NCI-H1436 (cell line): Measurements from ENCODE around the gene CYGB.
"Not testable (repeated sequence)": the region's sequence is repeated elsewhere in the genome, so short reads cannot be mapped to it uniquely, and the experiment has no call there.

ENCODE experiments used
- DNase-seq: peaks from one replicate; lab custom pipeline; 2025; lab: John Stamatoyannopoulos, UW

The CYGB gene

DNA sequence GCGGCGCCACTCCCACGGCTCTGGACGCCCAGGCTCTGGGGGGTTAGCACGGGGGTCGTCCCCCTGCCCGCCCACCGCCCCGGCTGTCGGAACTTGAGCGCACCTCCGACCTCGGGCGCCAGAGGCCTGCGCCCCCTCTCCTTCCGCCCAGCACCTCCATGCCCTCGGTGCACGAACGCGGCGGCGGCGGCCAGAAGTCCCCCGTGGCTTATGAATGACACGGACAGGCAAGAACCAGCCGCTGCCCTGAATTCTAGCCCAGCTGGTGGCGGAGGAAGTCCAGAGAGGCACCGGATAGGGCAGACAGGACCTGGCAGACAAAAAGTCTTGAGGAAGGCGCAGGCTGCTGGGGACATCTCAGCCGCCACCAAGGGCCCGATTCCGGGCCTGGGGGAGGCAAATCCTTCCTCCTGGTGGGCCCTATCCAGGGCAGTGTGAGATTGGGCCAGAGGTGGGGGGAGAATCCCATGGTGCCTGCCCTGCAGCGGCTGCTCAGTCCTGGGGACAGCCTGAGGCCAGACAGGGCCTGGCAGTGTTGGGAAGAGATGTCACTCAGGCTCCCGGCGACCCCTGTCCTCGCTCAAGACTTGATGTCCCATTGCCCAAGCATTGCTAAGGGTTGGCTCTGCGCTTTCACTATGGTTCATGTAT, 897 bp upstream of the CYGB start:
- no peak for DNase-seq

DNA sequence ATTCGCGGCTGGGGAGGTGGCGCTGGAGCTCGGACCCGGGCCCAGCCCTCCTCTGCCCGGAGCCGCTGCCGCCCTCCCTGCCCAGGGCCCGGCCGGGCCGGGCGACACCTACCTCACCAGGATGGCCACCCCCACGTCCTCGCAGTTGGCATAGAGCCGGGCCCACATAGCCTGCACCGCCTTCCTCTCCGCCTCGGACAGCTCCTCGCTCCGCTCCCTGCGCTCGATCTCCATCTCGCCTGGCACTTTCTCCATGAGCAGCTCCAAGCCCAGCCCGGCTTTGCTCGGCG, 276 bp downstream of the CYGB start:
- no peak for DNase-seq

DNA sequence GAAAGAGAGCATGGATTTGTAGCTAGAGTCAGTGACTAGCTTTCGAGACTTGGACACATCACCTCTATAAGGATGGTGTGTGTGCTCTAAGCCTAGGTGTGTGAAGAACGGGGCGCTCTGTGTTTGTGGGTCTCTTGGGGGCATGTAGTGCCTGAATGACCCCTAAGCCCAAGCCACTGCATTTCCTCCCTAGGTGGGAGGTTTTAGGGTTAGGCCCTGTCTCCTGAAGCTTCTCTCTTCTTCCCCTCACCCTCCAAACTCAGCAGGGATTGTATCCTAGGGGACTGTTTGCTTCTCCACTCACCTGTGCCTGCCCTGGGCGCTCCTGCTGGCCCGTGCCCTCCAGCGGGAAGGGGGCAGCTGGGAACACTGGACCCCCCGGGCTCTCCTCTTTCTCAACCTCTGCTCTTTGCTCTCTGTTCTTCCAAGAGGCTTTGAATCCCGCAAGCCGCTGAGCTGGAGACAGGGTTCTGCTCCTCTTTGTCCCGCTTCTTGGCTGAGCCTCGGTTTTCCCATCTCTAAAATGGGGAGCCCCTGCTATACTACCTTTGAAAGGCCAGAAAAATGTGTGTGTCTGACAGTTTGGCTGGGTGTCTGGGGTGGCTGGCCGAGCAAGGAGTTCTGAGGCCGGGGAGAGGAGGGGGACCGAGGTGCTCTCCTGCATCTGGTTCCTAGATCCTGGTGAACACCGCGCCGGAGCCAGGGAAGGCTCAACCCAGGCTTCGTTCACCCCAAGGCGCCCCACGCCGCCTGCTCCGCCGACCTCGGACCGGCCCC, 810 bp downstream of the CYGB start:
- no peak for DNase-seq

DNA sequence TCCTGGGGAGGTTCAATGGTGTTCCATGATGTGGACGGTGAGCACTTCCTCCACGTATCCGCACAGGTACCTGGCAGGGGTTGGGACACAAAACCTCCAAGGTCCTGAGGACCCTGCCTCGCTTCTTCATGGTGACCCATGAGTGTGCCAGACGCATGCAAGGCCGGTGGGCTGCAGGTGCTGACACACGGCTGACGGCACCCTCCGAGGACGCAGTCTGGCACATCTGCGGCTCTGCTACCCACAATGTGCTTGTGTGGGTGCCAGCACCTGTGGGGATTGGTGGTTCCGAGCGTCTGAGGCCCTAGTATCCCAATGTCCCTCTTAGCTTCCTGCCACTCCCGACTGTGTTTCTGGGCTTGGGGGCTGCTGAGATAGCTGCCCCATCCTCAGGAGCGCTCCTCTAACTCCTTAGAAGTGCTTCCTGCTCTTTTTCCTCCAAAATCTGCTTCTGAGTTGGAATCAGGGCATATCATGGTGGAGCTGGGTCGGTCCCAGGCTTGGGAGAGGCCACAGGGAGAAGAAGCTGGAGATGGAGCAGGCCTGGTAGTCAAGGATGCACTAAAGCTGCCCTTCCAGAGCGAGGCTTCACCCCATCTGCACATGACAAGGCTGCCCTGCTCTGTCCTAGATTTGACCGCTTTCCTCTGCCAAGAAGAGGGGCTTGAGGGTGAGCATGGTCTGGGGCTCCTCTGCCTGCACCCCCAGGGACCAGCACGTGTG, 1.6 kb downstream of the CYGB start:
- no peak for DNase-seq

DNA sequence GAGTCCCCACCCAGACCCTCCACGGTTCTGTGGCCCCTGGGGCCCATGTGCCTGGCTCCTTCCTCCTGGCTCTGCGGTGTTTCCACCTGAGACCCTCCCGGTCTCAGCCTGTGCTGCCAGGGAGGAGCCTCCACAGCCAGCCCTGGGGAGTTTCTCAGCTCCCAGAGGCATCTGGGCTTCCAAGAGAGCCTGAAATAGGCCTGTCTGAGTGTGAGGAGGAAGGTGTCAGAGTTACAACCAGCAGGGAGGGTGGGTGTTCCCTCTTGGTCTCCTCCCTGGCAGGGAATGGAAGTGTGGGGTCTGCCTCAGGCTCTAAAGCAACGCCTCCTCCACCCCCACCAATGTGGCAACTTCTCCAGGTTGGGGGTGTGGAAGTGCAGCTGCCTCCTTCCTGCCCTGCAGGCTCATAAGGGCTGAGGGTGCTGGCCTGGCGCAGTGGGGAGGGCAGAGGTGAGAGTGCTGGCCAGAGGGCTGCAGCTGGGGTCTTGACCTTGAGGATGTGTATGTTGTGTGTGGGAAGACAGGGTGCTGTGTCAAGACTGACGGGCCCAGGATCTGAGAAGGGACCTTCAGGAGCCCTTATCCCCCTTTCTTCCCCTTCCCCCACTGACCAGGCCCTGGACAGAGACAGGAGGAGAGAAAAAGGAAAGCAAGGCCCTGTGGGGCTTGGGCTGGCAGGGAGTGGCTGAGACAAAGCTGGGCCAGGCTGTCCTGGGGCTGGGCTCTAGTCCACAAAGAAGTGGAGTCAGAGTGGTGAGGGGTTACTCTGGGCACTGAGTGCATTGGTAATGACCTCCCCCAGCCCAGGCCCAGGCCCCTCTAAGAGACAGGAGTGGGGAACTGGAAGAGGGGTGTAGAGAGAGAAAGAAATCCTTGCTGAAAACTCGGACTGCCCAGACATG, 2.4 kb downstream of the CYGB start:
- DNase-seq: no peak

DNA sequence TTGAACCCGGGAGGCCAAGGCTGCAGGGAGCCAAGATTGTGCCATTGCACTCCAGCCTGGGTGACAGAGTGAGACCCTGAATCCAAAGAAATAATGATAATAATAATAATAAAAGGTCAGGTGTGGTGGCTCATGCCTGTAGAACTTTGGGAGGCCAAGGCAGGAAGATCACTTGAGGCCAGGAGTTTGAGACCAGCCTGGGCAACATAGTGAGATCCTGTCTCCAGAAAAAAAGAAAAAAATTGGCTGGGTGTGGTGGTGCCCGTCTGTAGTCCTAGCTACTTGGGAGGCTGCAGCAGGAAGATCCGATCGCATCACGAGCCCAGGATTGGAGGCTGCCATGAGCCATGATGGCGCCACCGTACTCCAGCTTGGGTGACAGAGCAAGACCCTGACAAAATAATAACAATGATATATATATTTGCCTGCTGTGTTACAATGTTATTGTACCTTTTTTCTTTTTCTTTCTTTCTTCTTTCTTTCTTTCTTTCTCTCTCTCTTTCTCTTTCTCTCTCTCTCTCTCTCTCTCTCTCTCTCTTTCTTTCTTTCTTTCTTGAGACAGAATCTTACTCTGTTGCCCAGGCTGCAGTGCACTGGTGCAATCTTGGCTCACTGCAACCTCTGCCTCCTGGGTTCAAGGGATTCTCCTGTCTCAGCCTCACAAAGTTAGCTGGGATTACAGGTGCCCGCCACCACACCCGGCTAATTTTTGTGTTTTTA, 3.7 kb downstream of the CYGB start:
- DNase-seq: not testable (repeated sequence)

DNA sequence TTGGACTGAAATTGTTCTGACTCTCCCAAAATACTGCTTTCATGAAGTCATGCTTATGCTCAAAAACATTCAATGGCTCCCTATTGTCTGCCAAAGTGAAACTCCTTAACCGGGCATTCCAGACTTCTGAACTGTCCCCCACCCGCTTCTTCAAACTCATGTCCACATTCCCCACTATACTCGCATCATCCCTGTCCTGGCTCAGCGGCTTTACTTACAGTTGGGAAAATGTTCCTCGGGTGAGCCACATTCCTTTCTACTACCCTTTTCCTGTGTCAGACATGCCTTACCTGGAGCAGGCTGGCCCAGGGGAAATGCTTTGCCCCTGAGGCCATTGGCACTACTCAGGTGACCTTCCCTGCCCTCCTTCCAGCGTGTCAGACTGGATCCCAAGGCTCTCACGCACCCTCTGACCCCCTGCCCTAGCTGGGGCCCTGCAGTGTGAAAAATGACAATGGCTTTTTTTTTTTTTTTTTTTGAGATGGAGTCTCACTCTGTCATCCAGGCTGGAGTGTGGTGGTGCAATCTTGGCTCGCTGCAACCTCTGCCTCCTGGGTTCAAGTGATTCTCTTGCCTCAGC, 5.3 kb downstream of the CYGB start:
- no peak for DNase-seq

DNA sequence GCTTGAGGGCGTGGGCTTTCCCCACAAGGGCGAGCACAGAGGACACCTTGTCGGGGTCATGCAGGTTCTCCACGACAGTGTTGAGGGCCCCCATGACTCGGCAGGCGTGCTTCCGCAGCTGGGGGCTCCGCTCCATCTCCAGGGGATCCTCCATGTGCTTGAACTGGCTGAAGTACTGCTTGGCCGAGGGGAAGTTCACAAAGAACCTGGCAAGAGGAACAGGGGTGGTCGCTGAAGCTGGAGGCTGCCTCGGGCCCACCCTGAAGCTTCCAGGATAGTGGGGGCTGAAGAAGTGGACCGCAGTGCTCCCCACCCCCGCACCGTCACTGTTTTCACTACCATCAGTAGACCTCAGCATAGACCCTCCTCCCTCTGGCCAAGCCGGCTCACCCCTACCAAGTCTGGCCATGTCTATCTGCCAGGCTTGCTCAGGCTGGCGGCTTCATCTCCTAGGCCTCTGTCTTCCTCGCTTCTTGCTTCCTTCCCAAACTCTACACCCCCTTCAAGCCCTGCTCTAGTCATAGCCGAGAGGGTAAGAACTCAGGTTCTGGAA, 5.9 kb downstream of the CYGB start:
- no peak for DNase-seq

DNA sequence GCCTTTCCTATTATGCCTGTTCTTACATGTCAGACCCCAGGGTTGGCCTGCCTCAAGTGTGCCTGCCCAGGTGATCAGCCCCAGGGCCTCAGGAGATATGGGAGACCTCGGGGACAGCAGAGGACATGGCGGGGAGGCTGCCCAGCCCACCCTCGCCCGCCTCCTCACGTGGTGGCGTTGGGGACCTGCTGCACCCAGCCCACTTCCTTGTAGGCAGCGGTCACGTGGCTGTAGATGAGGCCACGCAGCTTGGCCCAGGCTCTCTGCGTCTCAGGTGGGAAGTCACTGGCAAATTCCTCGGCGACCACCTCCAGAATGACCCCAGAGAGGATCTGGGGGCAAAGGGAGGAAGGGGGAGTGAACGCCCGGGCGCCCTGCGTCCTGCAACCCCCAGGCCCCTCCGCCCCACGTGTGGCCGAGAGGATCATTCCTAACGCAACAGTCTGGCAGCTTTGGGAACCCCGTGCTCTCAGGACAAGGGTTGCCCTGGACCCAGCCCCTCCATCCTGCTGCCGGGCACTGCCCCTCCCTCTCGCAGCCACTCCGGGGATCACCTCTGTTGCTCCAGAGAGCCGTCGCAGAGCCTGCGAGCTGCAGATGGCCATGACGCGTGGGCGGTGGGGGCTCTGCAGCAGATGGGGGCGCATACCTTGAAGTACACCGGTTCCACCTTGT, 6.6 kb downstream of the CYGB start:
- DNase-seq: no peak

DNA sequence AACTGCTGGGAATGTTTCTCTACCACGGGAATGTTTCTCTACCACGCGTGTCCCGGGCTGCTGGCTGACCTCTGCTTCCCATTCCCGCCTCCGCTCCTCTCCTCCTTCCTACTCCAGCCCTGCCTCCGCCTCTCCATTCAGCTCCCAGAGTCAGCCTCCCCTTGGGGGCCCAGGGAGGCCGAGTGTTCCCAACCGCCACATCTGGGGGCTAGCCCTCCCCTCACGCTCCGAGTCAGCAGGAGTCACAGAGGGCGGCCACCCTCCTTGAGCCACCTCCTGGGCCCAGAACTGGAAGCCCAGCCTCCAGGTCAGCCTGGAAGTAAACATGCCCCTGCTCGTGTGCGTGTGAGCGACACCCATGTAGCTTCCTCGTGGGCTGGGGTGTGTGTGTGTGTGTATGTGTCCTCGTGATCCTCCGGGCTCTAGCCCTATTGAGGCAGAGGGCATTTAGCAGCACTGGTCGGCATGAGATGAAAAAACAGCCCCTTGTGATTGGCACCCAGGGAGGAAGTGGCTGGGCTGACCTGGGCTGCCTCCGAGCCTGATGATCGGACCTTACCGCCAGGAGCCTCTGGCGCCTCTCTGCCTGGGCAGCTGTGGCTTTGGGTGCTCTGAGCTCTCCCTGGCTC, 7.3 kb downstream of the CYGB start:
- no peak for DNase-seq

DNA sequence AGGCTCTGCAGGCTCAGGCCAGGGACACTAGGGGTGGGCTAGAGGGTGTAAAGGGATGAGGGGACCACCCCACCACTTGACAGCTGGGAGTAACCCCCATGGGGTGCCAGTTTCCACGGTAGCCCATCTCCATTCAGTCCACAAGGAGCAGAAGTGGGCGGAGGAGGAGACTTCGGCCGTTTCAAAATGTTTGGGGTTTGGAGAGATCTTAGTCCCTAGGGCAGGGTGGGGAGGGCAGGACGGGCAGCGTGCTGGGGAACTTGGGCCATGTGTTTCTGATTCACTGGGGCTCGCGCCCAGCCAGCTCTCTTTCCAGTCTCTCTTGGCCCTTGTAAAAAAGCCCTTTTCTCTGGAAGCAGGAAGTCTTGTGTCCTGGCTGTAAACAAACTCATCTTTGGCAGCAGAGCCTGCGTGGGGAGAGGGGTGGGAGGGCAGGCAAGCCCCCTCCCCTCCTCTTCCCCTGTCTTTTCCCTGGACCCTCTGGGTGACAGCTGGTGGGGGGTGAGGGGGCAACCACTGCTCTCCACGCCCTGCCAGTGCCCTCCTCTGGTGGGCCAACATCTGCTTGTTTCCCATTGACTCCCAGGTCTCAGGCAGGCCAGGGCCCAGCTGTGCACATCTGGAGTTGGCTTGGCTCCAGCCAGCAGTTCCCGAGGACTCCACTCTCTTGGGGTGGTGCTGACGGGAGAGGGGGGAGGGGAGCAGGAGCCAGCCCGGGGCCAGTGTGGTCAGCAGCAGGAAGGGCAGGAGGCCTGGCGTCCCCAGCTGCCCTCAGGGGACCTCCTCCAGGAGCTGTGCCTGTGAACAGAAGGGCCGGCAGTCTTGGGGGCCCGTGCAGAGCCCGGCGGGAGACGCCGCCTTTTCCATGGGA, 8.1 kb downstream of the CYGB start:
- no peak for DNase-seq

DNA sequence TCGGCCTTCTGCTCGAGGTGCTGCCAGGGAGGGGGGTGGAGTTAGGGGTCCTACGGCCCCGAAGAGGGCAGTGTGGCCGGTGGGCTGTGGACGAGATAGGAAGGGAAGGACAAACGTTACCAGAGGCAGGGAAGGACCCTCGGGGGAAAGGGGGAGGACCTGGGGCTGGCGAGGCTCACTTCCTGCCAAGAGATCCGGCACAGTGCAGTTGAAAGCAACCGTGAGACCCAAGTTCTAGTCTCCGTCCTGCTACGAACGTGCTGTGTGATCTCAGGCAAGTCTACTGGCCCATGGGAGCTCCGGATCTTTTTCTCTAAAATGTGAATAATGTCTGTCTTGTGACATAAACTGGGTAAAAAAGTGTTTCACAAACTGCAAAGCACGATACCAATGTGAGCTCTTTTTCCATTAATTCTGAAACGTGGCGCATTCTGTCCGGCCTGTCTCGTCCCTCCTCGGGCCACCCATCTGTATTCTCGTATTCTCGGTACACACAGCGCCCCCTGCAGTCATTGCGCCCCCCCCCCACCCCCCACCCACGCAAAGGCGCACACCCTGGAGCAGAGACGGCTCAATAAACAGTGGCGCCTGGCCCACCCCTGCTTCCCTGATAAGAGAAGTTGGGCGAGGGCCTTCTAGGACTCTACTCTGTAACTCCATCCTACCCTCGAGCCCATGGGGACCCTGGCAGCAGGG, 8.8 kb downstream of the CYGB start:
- DNase-seq: no peak

DNA sequence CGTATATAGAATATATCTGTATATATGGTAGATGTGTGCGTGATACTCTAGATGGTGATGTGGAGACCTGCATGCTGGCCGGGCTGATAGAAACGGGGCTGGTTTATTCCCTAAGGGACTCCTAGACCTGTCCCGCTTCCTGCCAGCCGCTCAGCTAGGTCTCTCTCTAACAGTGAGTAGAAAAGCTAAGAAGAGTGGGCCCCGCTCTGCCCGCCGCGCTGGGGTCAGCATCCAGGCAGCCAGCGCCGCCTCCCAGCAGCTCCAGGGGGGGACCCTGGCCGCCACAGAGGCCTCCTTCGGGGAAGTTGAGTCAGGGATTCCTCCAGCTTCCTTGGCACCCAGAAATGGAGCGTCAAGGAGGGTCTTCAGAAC, 9.4 kb downstream of the CYGB start:
- DNase-seq: no peak

DNA sequence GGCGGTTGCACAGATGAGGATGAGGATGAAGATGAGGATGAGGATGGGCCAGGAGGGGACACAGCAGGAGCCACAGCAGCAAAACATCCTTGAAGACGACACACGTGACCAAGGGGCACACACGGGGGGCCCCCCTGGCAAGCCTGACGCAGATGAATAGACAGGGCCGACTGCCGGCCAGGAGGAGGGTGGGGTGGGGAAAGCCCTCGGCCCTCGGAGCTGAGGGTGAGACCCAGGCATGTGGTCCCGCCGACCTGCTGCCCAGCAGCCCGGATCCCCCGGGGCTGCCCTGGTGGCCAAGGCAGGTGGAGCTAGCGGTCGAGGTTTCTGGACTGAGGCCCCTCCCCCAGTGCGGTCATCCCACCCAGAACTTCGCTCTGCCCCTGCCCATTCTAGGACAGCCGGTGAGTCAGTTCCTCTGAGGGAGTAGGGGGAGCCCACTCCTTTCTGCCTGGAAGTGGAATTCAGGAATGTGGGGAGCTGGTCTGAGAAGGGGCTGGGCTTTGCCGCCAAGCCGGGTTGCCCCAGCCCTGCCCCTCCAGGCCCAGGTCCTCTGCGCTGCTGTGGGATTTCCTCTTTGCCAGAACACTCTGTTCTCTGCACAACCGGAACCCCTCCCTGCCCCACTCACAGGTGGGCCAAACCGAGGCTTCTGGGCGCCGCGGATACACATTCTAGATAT, 9.9 kb downstream of the CYGB start:
- no peak for DNase-seq

DNA sequence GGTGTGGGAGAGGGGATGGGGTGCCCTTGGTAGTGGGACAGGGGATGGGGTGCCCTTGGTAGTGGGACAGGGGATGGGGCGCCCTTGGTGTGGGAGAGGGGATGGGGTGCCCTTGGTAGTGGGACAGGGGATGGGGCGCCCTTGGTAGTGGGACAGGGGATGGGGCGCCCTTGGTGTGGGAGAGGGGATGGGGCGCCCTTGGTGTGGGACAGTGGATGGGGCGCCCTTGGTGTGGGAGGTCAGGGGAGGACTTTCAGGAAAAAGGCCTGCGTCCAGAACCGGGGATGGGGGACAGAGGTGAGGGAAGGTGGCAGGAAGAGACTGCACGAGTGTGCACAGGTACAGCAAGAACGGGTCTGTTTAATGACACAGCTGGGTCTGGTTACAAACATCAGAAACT, 10.5 kb downstream of the CYGB start:
- DNase-seq: not testable (repeated sequence)

DNA sequence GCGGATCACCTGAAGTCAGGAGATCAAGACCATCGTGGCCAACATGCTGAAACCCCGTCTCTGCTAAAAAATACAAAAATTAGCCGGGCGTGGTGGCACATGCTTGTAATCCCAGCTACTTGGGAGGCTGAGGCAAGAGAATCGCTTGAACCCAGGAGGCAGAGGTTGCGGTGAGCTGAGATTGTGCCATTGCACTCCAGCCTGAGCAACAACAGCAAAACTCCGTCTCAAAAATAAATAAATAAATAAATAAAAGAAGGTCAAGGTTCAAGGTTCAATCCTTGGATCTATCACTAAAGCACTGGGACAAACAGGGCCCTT, 12.0 kb downstream of the CYGB start:
- not testable (repeated sequence) for DNase-seq

DNA sequence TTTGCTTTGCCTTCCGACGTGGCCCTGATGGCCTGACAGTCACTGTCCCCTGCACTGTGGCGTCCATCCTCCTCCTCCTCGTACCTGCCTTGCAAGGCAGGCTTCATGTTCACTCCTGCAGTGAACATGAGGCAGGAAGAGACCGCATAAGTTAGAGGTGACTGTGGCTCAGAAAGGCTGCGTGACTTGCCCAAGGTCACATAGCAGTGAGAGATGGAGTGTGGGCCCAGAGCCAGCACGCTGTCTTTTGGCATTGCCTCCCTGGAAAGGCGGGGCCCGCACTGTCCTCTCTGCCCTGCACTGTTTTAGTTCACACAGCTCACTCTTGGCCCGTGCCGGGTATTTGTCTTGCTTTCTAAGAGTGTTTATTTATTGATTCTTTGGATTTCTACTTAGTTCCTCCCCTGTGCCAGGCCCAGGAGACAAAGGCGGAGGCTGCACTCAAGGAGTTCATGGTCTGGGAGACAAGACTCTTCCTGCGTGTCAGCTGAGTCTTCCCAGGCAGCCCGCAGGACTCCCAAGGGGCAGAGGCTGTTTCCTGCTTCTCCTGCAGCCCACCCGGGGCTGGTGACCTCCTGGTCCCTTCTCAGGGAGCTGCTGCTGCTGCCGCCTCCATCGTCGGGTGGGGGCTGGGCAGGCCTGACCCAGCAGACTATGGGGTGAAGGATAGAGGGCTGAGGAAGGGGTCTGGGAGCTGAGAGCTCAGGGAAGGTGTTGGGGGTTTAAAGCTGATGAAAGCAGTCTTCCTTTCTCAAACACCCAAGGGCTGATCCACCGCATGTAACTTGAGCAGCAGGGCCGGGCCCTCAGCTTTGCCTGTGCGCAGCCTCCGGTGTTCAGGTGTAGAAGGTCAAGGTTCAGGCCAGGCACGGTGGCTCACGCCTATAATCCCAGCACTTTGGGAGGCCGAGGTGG, 12.7 kb downstream of the CYGB start:
- no peak for DNase-seq
